Hepatocyte (in vitro differentiated cells): ENCODE results near the gene RNASE7. TPM values are rescaled to one million over a fixed set of nuclear protein-coding genes. Genes with fewer than 3 reads are reported as not detected.

Source experiments
- DNase-seq: peaks from one replicate; pipeline ENCODE4 v3.0.0-alpha.2; 2016; ENCODE audit warnings: low spot score
- H2AFZ ChIP-seq: fragments of 200-600 bp; sonication (generic); 2 replicates; pipeline ENCODE4 v1.6.0; 2016; ENCODE audit warnings: antibody characterized with exemption, mild to moderate bottlenecking
- H3K27ac ChIP-seq: fragments of 200-600 bp; sonication (generic); 2 replicates; pipeline ENCODE4 v1.5.1; 2016; ENCODE audit warnings: mild to moderate bottlenecking
- H3K27me3 ChIP-seq: fragments of 200-600 bp; sonication (generic); 2 replicates; pipeline ENCODE4 v1.6.1; 2016
- H3K36me3 ChIP-seq: fragments of 200-600 bp; sonication (generic); replicated peaks from 2 replicates; pipeline ENCODE4 v1.5.1; 2016; ENCODE audit warnings: low read depth; ENCODE audit not compliant: insufficient read depth
- H3K4me1 ChIP-seq: fragments of 200-600 bp; sonication (generic); 2 replicates; pipeline ENCODE4 v1.5.1; 2016; ENCODE audit warnings: mild to moderate bottlenecking, moderate library complexity; ENCODE audit not compliant: insufficient read depth
- H3K4me2 ChIP-seq: fragments of 200-600 bp; sonication (generic); 2 replicates; pipeline ENCODE4 v1.6.0; 2016
- H3K4me3 ChIP-seq: fragments of 200-600 bp; sonication (generic); 2 replicates; pipeline ENCODE4 v1.5.1; 2016; ENCODE audit warnings: mild to moderate bottlenecking
- H3K79me2 ChIP-seq: fragments of 200-600 bp; sonication (generic); 2 replicates; pipeline ENCODE4 v1.6.0; 2017; ENCODE audit warnings: mild to moderate bottlenecking
- H3K9me2 ChIP-seq: fragments of 200-600 bp; sonication (generic); replicated peaks from 2 replicates; pipeline ENCODE4 v1.6.0; 2017; ENCODE audit warnings: mild to moderate bottlenecking; ENCODE audit not compliant: insufficient read depth
- H3K9me3 ChIP-seq: fragments of 200-600 bp; sonication (generic); 2 replicates; pipeline ENCODE4 v1.5.1; 2016; ENCODE audit warnings: low read depth, mild to moderate bottlenecking
- H4K20me1 ChIP-seq: fragments of 200-600 bp; sonication (generic); 2 replicates; pipeline ENCODE4 v1.6.0; 2016; ENCODE audit warnings: mild to moderate bottlenecking; ENCODE audit not compliant: insufficient read depth, poor library complexity, severe bottlenecking
- CTCF ChIP-seq: fragments of 200-600 bp; sonication (generic); IDR thresholded peaks from 2 replicates; pipeline ENCODE4 v1.5.1; 2016; ENCODE audit warnings: antibody characterized with exemption, mild to moderate bottlenecking; ENCODE audit not compliant: poor library complexity
- EZH2 ChIP-seq: fragments of 200-600 bp; sonication (generic); IDR thresholded peaks from 2 replicates; pipeline ENCODE4 v1.6.1; 2016; ENCODE audit warnings: antibody characterized with exemption, mild to moderate bottlenecking, borderline replicate concordance
- EZH2phosphoT487 ChIP-seq: fragments of 200-600 bp; sonication (generic); IDR thresholded peaks from one replicate; pipeline ENCODE4 v1.6.1; 2018; ENCODE audit warnings: antibody characterized with exemption, mild to moderate bottlenecking, low read depth, moderate library complexity; ENCODE audit not compliant: unreplicated experiment, severe bottlenecking
- WGBS: methylation state at CpG from one replicate; pipeline ENCODE4 v1.1.6; 2016; ENCODE audit warnings: low lambda C conversion rate; ENCODE audit errors: missing lambda C conversion rate; 5-methylcytosine and 5-hydroxymethylcytosine counted together
- polyA plus RNA-seq: library from polyadenylated mRNA; unstranded; fragments of >200 nt; fragmentation: Nextera tagmentation; extraction: Ambion mirVana; gene quantifications from 2 replicates; pipeline ENCODE4 v1.2.1, GENCODE V29; 2016
- total RNA-seq: library from RNA; depleted of rRNA; stranded (reverse); fragments of >200 nt; gene quantifications from 2 replicates; pipeline ENCODE4 v1.2.3, GENCODE V29; 2014

RNASE7 gene
- total and polyA plus RNA-seq, 2 experiments from 2014 or later = not detected

DNA sequence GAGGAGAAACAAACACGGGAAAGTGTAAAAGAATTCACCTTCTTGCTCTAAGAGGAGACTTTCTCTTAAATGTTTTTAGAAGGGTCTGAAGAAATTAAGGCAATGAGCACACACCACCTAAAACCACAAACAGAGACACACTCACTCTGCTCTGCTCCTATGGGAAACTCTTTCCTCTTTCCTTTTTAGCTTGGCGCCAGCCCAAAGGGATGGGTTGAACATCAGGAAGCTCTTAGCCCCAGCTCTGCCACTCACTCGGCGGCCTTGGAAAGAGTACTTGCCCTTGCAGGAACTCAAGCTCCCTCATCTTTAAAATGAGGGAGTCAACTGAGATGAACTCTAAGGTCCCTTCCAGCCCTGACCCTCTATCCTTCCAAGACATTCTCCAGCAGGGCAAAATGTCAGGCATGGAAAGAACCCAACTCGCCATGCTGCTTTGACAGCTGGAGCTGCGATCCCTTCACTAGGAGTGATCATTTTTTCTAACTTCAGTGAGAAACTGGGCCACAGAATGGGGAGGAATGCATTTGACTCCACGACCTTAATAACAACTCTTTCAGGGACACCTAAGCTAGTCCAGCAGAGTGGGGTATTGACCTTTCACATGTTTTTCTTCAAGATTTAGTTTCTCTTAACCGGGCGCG, 14.5 kb downstream of the RNASE7 start:
- DNase-seq = no peak
- no peaks in the 10 kb centered on the region for H3K27me3 ChIP-seq
- H2AFZ ChIP-seq = no peak overlapping the region
- H4K20me1 ChIP-seq = no peaks in the 10 kb centered on the region
- H3K4me2 ChIP-seq = no peak overlapping the region
- H3K27ac ChIP-seq = no peak overlapping the region
- no peak for TF ChIP-seq EZH2
- no peak for TF ChIP-seq CTCF
- TF ChIP-seq EZH2phosphoT487 = no peak
- H3K9me2 ChIP-seq = no peaks in the 10 kb centered on the region
- WGBS = 93% methylated on average over 10 of the region's 10 CpGs
- no peaks in the 10 kb centered on the region for H3K79me2 ChIP-seq
- H3K4me3 ChIP-seq = no peak overlapping the region
- peaks cover 12% of the 10 kb centered on the region for H3K4me1 ChIP-seq
- H3K9me3 ChIP-seq = no peaks in the 10 kb centered on the region
- no peaks in the 10 kb centered on the region for H3K36me3 ChIP-seq

DNA sequence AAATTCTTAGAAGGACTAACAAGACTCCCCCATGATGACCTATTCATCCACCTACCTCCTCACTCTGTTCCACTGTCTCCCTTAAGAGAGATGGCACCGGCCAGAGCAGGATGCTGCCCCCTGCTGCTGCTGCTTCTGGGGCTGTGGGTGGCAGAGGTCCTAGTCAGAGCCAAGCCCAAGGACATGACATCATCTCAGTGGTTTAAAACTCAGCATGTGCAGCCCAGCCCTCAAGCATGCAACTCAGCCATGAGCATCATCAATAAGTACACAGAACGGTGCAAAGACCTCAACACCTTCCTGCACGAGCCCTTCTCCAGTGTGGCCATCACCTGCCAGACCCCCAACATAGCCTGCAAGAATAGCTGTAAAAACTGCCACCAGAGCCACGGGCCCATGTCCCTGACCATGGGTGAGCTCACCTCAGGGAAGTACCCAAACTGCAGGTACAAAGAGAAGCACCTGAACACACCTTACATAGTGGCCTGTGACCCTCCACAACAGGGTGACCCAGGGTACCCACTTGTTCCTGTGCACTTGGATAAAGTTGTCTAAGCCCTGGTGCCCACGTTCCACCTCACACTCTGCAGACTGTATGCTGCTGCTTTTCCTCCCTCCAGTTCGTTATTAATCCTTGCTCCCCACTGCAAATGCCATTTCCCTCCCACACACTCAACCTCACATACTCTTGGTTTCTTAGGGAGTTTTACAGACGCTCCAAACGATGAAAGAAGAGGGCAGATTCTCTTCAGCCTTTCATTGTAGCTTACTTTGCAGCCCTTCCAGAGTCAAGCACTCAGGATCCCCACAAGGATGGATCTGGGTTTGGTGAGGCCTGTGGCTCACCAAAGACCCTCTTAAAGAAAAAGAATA, 15.9 kb downstream of the RNASE7 start, which contains the start of gene RNASE8:
Gene RNASE8, plus strand, starts transcription at position 20 of the 873 bp plus-strand sequence. Its CDS starts 71 bp downstream, at position 91.
- no peak for DNase-seq
- 84% methylated on average over 8 of the region's 8 CpGs for WGBS
- no peaks in the 10 kb centered on the region for H3K79me2 ChIP-seq
- no peaks in the 10 kb centered on the region for H3K36me3 ChIP-seq
- no peaks in the 10 kb centered on the region for H4K20me1 ChIP-seq
- H3K27ac ChIP-seq = no peak within 1 kb of the TSS
- H3K4me3 ChIP-seq = no peak within 1 kb of the TSS
- H3K27me3 ChIP-seq = no peaks in the 10 kb centered on the region
- no peak within 1 kb of the TSS for H3K4me2 ChIP-seq
- H3K4me1 ChIP-seq = peaks cover 16% of the 10 kb centered on the region
- TF ChIP-seq CTCF = no peak
- TF ChIP-seq EZH2phosphoT487 = no peak
- no peak for TF ChIP-seq EZH2
- H3K9me3 ChIP-seq = no peaks in the 10 kb centered on the region
- H3K9me2 ChIP-seq = no peaks in the 10 kb centered on the region
- no peak within 1 kb of the TSS for H2AFZ ChIP-seq

DNA sequence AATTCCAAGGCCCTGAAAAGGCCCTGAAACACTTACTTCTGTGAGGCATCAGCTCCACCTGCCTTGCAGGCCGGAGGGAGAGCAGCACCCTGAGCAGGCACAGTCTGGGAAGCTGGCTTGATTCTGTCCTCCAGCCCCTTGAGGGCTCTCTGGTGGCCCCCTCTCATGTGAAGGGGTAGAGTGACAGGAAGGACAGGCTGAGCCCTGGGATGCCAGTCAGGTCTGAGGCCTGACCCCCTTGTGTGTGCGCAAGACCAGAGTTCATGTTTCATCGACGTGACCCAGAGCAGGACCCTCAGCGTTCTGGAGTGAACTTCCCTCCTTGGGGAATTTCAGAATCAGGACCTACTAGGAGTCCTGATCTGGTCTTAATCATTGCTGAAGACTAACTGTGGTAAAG, 16.7 kb downstream of the RNASE7 start:
- Histone ChIP-seq H3K36me3 (no peaks in the 10 kb centered on the region), H3K4me3 (no peak overlapping the region), H4K20me1 (no peaks in the 10 kb centered on the region), H3K27me3 (no peaks in the 10 kb centered on the region), H3K27ac (no peak overlapping the region), H3K79me2 (no peaks in the 10 kb centered on the region), H2AFZ (no peak overlapping the region), H3K9me2 (no peaks in the 10 kb centered on the region), H3K9me3 (no peaks in the 10 kb centered on the region), H3K4me1 (peaks cover 23% of the 10 kb centered on the region), H3K4me2 (no peak overlapping the region)
- no peak for DNase-seq
- 85% methylated on average over 5 of the region's 5 CpGs for WGBS
- TF ChIP-seq CTCF = no peak
- no peak for TF ChIP-seq EZH2
- no peak for TF ChIP-seq EZH2phosphoT487
